GM19035 (cell line): ENCODE measurements around the gene CHST11.

ENCODE experiments used
- ATAC-seq: cut with Tn5 transposase; IDR thresholded peaks from one replicate; pipeline ENCODE4 v1.9.1; 2021; ENCODE audit not compliant: unreplicated experiment

The CHST11 gene

DNA sequence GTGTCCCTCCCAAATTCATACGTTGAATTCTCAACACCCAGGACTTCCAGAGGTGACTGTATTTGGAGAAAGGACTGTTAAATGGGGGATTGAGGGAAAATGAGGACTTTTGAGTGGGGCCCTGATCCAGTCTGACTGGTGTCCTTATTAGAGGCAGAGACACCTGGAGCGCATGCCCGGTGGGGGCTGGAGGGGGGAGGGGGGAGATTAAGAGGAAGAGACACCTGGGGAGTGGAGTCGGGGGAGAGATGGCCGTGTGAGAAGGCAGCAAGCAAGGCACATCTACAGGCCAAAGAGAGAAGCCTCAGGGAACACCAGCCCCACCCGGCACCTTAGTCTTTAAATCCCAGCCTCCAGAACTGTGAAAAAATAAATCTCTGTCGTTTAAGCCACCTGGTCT is 291.6 kb downstream of the CHST11 start:
- no peak for ATAC-seq

DNA sequence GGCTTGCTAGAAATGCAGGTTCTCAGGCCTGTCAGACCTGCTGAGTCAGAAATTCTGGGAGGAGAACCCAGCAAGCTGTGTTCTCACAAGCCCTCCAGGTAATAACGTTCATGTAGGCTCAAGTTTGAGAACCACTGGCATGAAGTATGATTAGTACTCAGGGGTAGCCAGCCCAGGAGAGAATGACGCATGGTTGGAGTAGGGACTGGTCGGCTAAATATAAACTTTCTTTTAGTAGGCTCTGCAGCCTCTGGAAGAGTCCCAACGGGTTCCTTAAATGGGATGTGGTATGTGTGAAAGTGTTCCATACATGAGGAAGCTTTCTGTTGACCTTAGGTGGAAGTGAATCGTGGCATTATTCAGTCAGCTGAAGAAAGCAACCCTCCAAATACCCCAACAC is 292.0 kb downstream of the CHST11 start:
- no peak for ATAC-seq

DNA sequence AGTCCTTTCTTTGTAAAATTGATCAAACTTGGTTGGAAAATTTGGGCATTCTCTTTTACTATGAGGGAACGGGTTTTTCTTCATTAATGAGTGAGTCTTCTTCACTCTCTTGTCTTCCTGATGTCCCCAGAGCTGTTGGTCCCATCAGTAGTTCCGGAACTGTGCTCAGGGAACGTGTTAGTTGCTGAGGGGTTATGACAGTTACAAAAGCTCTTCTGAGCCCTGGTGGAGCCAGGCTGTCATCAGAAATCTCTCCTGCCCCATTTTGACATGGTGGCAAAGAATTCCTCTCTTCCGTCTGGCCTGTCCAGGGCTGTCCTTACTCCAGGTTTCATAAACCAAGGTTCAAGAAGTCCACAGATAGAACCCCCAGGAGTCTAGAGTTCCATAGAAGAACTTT is 292.8 kb downstream of the CHST11 start:
- ATAC-seq: no peak

DNA sequence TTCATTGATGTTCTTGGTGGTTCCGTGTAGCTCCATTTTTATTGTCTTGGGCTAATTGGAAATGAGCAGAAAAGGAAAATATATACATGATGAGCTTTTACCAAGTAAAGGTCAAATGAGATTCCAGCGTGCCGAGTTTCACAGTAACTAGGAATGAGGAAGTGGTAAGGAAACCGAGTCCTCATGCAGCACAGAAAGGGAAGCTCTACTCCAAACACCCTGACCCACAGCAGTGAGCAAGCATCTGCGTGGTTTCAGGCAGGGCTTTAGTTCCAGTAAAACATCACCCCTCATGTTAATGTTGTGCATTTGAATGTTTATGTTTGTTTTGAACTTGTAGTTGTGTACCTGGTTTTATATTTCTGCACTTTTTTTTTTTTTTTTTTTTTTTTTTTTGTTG is 293.3 kb downstream of the CHST11 start:
- ATAC-seq: peak; percentile 60

DNA sequence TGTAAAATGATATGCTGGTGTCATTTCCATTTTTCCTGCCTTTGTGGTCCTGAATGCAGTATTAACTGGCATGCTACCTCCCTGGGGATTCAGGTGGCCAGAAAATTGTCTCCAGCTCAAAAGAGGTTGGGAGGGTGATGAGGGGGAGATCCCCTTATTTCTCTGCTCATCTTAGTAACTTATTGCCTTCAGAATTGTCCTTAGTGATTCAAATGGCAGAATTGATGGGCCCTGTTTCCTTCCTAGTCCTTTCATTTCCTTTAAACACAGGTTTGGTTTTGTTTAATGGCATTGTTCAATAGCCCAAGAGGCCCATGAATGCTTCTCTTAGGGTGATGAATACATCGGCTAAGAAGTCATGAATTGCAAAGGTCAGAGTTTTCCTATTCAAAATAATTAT is 294.4 kb downstream of the CHST11 start:
- no peak for ATAC-seq

DNA sequence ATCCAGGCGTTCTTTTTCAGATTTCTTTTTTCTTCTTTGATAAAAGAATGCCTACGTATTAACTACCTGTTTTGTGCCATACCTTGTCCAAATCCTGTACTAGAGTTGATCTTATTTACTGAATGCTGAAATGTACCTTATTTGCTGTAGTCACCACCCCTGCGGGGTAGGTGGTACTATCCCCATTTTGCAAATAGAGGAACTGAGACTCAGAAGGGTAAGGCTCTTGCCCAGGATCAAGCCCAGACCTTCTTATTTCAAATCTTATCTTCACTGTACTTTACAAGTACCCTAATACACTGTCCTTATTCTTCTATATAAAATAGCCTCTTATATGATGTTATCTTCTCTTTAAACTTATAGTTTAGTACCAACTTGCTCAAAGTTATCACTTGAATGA is 294.8 kb downstream of the CHST11 start:
- ATAC-seq: peak; percentile 59

DNA sequence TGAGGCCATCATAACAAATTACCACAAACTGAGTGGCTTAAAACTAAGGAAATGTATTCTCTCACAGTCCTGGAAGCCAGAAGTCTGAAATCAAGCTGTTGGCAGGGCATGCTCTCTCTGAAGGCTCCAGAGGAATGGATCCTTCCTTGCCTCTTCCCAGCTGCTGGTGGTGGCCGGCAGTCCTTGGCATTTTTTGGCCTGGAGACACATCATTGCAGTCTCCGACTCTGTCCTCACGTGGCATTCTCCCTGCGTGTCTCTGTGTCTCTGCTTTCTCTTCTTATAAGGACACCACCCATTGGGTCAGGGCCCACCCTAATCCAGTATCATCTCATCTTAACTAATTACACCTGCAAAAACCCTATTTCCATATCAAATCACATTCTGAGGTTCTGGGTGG is 295.3 kb downstream of the CHST11 start:
- peak; percentile 6 for ATAC-seq

DNA sequence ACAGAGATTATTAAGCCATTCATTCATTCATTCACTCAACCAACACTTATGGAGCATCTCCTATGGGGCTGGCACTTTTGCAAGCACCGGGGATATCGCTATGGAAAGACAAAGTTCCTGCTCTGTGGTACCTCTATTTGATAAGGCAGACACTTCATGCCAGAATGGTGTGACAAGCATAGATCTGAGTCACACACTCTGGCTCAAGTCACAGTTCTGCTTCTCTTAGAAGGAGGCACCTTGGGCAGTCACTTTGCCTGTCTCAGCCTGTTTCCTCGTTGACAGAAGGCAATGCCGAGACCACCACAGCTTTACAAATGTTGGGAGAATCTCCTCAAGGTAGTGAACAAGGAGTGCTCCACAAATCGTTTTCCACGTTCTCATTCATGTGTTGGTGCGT is 296.1 kb downstream of the CHST11 start:
- no peak for ATAC-seq

DNA sequence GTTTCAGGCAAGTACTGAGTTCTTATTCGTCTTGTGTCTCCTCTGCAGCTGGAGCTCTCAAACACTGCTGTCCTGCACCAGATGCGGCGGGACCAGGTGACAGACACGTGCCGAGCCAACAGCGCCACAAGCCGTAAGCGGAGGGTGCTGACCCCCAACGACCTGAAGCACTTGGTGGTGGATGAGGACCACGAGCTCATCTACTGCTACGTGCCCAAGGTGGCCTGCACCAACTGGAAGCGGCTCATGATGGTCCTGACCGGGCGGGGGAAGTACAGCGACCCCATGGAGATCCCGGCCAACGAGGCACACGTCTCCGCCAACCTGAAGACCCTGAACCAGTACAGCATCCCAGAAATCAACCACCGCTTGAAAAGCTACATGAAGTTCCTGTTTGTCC is 300.2 kb downstream of the CHST11 start:
- ATAC-seq: no peak

DNA sequence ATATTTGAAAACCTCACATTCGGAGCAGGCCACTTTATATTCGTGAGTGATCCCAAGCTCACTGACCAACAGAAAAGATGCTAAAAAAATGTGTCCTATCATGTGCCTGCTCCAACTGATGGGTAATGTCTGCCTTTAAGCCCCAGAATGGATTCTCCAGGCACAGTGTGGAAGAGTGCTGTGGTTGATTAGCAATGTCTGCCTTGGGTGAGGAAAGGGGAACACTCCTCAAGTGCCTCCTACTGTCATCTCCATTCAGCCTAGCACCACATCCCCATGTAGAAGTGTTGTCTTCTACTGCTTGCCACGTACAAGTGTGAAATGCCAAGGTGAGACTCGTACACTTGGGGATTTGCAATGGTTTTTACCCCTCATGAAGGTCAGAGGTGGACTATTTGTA is 302.0 kb downstream of the CHST11 start:
- ATAC-seq: no peak

DNA sequence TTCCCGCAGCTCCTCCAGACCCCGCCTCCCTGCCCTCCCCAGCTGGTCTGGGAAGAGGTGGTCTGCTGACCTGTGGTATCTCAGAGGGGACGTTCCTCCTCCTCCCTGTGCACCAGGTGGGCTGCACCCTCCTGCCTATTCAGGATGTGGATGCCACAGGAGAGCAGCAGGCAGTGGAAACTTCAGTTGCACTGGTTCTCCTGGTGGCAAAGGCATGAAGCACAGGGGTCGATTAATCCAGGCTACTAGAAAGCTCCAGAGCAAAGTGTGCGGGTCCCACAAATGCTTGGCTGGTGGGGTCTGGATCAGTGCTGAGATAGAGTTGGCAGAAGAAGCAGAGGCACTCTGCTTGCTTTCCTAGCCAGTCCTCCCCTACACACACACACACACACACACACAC is 304.3 kb downstream of the CHST11 start:
- ATAC-seq: no peak

DNA sequence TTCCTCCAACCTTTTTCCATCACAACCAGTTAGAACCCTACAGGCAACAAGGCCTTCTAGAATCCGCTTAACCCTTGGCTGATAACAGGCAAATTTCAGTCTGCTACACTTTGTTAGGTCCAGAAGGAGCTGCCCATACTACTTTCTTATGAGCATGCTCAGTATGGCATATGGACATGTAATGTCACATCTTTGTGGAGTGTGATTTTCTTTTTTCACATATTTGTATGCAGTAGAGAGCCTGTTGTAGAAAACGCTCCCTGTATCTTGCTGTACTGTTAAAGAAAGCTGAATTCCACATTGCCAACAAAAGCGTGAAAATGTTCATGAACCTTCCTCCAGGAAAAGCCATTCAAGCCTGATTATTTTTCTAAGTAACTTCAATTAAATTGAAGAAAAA is 304.9 kb downstream of the CHST11 start:
- ATAC-seq: no peak

DNA sequence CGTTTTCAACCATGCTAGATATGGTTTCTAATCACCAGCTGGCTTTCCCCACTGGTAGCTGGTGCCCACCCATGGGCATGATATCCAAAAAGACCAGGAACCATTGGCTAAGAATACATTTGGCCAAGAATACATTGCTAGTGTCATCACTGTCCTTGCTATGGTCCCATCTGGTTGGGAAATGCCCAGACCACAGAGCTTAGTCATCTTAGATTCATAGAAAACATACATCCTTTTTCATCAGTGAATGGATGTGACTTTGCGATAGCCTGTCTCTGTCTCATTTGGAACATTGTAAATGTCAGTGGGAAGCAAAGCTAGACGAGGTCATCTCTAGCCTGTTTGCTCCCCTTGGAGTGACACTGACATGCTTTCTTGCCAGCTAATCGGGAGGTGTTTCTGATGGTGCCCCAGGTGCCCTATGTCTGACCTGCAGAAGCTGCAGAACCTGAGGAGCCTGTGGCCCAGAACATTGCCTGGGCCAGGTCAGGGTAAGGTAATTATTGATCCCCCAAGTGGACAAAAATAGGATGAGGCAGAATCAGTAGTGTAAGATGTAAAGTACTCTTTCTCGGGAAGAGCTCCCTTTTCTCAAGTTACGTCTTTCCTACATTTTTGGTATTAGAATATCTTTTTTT is 306.5 kb downstream of the CHST11 start:
- no peak for ATAC-seq

DNA sequence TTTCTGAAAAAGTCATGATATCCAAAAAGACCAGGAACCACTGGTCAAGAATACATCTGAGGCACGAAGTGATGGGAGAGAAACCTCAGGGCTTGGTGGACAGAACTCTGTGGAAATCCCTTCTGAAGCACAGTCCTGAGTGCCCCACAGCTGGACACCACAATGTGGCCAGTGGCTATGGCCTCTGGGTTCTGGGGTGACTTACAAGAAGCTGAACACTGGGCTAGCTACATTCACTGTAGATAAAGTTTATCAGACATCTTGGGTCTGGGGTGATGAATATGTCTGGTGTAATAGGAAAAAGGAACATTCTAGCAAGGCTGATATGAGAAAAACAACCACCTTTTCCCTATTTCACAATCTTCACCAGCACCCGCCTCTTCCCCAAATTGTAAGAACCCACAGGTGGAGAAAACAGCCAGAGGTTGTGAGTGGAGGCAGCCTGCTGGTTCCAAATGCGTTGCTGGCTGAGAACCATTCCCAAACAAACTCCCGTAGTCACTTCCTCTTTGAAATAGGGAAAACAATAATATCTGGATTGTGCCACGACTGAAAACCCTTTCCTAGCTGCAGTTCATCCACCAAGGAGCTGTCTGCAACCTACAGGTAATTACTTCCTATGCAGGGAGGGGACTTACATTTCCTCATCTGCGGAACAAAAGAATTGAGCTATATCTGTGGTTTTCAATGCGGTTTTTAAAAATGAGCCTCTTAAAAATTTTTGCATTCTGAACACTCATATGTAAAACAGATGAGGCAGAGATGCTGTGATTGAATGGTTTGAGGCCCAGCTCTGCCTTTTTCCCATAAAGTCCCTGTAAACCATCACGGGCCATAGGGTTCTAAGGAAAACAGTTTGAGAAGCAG is 307.7 kb downstream of the CHST11 start:
- no peak for ATAC-seq

DNA sequence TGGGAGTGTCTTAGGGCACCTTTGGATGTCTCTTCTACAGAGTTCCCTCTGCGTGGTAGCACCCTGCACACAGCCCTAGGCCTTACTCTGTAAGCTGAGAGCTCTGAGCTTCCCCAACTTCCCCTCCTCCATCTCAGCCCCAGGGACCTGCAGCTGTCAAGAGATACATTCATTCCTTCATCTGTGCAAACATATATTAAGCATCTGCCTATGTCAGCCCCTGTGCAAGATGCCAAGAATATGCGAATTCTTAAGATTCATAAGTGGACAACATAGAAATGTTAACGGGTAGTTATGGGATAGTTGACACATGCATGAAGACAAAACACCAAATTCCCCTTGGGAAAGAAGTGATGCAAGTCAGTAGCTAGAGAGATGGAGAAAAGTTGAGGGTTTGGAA is 310.5 kb downstream of the CHST11 start:
- no peak for ATAC-seq

DNA sequence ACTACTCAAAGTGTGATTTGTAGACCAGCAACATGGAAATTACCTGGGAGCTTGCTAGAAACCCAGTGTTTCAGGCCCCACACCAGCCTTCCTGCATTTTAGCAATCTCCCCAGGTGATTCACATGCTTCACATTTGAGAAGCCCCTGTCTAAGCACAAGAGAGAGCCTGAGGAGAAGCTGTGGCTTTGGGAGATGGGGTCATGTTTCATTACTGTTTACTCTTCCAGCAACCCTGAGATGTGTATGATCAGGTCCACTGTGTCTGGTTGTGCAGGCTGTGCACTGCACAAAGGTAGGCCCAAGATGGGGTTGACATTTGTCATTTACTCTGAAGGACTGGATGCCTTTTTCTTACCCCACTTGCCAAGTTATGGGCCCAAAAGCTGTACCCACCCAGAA is 311.3 kb downstream of the CHST11 start:
- no peak for ATAC-seq

DNA sequence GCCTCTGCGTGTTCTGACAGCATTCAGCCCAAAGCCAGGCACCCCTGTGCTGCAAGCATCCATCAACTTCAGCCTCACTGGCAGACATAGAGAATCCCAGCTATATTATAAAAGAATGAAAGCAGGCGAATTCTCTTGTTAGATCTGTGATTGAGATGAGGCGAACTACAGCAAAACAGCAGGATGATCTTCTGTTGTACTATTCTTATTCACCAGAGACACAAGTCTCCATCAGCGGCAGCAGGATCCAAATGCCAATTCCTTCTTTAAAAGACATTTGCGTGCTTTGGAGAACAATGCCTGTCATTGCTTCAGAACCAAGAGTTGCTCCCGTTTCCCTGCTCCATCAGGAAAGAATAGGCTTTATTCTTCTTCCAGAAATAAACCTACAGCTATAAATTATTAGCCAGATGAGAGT is 312.4 kb downstream of the CHST11 start:
- no peak for ATAC-seq

DNA sequence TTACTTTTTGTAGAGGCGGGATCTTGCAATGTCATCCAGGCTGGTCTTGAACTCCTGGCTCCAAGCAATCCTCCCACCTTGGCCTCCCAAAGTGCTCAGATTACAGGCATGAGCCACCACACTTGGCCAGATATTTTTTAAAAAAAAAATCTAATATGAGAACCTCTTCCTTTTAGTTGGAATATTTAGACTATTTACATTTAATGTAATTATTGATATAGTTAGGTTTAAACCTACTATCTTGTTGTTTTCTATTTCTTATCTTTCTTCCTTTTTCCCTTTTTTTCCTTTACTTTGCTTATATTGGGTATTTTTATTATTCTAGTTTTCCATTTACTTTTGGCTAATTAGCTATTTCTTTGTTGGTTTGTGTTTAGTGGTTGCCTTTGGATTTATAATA is 315.6 kb downstream of the CHST11 start:
- no peak for ATAC-seq

DNA sequence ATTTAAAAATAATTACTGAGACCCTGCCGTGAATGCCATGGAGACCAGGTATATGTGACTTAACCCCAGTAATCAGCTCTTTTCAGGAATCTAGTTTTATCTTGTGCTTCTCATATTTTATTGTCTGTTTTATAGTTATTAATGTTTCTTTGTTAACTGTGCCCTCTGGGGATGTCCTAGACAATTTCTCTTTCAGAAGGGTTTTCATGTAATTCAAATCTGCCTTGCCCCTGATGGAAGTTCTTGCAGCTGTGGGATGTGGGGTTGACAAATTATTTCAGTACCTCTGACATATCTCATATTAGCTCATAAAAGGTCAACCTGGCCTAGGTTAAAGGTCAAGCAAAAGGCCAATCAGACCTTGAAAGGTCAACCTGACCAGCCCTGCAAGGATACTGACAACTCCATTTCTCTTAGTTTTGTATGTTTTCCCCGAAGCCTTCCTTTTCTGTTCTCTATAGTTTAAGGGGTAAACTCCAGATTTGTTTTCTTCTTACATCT is 319.0 kb downstream of the CHST11 start:
- no peak for ATAC-seq

DNA sequence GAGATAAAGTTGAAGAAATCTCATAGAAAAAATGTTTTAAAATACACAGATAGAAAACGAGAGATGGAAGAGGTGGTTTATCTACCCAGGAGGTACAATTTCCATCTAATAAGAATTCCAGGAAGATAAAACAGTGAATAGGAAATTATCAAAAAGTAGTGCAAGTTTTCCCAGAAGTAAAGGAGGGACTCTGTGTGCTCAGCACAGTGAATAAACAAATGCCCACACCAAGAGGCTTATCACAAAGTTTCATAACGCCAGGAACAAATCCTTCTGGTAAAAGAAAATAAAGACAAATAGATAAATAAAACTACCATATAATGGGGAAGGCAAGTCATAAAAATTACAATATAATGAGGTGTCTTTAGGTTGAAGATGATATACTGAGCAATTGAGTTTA is 322.4 kb downstream of the CHST11 start:
- ATAC-seq: no peak

DNA sequence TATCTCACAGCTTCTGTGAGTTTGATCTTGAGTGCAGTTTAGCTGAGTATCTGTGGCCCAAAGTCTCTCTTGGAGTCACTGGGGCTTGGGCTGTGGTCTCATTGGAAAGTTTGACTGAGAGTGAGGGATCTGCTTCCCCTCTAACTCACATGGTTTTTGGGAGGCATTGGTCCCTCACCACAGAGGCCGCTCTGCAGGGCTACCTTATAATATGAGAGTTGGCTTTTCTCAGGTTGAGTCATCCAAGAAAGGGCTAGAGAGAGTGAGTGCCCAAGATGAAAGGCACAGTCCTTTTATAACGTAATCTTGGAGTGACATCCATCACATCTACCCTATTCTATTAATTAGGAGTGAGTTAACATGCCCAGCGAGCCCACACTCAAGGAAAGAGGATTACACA is 325.5 kb downstream of the CHST11 start:
- no peak for ATAC-seq

DNA sequence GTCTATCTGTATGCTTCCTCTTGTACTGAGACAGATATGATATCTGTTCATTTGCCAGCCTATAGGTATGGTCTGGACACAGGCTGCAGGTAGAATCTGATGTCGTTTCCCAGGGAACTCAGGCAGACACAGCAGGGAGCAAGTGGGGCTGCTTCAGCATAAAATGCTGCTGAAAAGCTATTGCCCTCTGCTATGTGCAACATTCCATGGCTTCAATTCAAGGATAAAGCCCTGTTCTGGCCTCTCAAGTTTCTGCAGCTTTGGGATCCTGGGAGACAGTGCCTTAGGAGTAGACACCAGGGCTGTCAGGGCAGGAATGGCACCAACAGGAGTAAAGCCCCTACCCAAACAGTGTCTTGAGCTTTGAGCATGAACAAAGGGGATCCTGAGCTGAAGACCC is 327.8 kb downstream of the CHST11 start:
- no peak for ATAC-seq

DNA sequence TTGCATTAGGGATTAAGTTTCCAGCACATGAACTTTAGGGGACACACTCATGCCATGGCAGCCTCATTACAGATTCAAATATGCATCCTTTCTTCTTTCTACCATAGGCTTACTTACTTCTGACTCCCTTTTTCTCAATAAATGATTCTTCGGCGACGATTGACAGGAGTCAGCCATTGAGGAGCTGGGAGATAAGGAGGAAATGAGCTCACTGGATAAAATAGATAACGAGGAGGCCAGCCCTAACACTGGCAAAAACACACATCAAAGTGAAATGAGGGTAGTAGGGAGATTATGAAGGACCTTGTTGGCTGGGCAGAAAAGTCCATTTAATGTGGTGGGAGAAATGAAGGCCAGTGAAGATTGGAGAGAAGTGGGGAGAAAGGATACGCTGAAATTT is 329.1 kb downstream of the CHST11 start:
- no peak for ATAC-seq
